ENCODE measurements around the gene IL16.
A peak's percentile ranks its signal among the peaks of the same experiment; 100 is the strongest.

The IL16 gene

GRCh38 chr15:81297147-81297572, 100.5 kb downstream of the IL16 start:
- no peak for DNase-seq

- DNase-seq, result no peak
Observed at GRCh38 chr15:81297603-81298575, 101.2 kb downstream of the IL16 start.

GRCh38 chr15:81298611-81299010, 101.9 kb downstream of the IL16 start:
- DNase-seq, result no peak

GRCh38 chr15:81299156-81299555, 102.5 kb downstream of the IL16 start:
- DNase-seq, result no peak

DNA sequence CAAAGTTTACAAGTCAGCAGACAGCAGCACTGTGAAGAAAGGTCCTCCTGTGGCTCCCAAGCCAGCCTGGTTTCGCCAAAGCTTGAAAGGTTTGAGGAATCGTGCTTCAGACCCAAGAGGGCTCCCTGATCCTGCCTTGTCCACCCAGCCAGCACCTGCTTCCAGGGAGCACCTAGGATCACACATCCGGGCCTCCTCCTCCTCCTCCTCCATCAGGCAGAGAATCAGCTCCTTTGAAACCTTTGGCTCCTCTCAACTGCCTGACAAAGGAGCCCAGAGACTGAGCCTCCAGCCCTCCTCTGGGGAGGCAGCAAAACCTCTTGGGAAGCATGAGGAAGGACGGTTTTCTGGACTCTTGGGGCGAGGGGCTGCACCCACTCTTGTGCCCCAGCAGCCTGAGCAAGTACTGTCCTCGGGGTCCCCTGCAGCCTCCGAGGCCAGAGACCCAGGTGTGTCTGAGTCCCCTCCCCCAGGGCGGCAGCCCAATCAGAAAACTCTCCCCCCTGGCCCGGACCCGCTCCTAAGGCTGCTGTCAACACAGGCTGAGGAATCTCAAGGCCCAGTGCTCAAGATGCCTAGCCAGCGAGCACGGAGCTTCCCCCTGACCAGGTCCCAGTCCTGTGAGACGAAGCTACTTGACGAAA, 103.1 kb downstream of the IL16 start:
- no peak for DNase-seq

- no peak for DNase-seq
Observed at GRCh38 chr15:81301385-81301784, 104.7 kb downstream of the IL16 start.

DNA sequence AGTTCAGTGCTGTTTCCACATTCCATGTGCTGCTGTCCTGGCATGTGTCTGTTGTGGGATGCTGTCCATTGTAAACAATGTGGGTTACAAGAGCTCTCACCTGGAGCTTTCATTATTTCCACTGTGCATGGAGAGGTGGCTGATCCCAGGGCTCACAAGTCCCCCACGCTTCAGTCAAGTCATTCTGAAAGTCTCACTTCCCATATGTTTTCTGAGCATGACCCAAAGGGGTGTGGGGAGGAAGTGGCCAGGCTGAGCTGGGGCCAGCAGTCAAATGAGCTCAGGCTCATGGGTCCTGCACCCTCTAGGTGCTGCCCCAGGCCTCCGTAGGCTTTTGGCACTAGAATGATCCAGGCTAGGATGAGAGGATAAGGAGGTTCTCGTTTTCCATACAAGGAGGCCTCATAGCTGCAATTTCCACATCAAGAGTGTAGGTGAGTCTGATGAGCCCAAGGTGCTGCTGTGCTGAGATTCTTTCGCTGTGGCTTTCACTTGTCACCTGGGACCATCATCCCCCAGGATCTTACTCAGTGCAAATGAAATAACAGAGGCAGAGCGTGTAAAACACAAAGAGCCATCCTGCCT, 105.2 kb downstream of the IL16 start:
- no peak for DNase-seq

DNA sequence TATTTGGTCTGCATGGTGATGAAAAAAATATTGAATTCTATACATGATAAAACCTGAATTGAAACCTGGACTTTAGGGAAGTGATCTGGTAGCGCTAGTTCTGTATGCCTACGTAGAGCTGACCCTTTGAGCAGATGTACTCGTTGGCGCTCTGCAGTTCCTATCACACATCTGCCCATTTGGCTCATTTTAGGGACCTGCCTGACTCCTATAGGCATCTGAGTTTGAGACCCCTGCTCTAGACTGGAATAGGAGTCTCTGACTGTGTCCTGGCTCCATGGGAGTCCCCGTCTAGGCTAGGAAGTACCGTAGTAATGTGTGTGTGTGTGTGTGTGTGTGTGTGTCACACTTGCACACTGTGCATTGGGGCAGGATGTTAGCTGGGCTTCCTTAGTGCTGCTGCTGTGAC, 106.0 kb downstream of the IL16 start:
- no peak for DNase-seq

DNA sequence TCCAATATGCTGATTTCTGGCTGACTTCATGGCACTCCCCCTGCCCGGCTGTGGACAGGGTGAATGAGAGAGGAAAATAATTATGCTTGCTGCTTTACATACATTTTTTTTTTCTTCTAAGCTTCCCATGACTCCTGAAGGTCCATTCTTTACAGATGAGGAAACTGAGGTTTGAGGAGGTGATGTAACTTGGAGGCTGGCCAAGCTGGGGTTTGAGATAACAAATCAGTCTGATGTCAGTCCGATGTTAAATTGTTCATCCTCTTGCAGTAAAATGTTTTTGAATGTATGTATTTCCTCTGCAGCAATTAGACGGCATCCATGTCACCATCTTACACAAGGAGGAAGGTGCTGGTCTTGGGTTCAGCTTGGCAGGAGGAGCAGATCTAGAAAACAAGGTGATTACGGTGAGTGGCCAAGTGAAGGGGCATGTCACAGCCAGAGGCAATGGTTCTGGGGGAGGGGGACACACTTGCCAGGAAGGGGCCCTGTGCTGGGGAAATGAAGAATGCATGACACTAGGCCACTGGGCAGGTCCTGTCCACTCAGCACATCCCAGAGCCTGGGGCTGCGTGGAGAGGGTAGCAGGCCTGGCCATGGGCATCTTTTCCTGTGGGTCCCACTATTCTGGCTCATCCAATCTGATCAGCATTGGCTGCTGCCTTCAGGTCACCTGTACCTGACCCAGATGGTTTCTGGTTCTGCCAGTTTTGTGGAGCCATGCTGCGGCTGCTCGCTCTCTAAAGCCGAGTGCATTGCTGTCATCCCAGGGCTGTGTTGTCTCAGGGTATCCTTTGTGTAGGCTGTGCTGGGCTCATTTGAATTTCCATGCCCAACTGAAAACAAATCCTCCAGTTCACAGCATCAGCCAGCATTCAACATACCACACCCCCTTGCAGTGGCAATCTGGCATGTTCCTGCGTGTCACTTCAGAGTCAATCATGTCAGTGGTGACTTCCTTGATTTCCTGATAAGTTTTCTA, 106.9 kb downstream of the IL16 start:
- DNase-seq, result no peak

DNA sequence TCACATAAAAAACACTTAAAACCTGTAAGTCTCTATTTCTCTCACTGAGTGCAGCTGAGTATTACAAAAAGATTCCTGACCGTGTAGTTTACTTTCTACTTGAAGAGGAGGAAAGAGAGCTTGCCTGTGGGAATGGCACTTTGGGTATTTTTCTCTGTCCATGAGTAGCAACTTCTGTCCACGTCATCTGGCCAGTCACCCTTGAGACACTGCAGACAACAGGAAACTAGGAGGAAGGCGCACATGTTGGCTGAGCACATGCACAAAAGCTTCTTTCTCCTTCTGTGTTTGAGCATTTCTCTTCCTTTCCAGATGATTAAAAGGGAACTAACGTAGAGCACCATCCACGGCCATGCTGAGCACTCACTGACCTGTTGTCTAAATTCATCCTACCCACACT, 107.5 kb downstream of the IL16 start:
- no peak for DNase-seq

GRCh38 chr15:81308260-81308659, 111.6 kb downstream of the IL16 start:
- no peak for DNase-seq

DNA sequence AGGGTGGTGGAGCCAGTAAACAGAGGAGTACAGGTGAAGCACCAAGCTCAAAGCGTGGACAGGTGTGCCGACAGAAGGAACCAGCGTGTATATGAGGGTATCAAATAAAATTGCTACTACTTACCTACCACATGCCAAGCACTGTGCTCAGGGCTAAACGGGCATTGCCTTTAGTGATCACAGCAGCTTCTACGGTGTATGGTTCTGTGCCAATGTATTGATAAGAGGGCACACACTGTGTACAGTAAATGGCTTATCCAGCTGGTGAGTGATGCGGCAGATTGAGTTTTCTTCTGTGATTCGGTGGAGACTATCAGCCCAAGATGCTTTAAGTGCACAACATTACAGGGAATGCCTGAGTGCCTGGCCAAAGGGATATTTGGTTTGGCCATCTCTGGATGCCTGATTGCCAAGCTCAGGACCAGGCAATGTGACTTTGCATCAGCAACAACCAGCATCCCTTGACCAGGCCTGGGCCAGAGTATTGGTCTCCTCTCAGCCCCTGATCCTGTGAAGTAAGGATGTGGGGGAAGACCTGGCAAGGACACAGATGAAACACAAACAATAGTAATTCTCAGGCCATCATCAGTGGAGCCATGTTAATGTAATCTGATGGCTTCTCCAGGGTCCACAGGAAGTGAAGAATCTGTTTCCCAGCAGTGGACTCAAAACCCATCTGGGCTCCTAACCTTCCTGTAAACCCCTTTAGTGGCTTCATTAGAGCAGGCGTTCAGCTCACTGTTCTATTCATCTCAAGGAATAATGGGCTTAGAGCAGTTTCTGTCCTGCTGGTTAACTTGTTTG, 113.2 kb downstream of the IL16 start:
- no peak for DNase-seq

- no peak for DNase-seq
Observed at GRCh38 chr15:81310480-81310879, 113.8 kb downstream of the IL16 start.

GRCh38 chr15:81311752-81312464, 115.2 kb downstream of the IL16 start:
- peak; percentile 51 for DNase-seq

DNA sequence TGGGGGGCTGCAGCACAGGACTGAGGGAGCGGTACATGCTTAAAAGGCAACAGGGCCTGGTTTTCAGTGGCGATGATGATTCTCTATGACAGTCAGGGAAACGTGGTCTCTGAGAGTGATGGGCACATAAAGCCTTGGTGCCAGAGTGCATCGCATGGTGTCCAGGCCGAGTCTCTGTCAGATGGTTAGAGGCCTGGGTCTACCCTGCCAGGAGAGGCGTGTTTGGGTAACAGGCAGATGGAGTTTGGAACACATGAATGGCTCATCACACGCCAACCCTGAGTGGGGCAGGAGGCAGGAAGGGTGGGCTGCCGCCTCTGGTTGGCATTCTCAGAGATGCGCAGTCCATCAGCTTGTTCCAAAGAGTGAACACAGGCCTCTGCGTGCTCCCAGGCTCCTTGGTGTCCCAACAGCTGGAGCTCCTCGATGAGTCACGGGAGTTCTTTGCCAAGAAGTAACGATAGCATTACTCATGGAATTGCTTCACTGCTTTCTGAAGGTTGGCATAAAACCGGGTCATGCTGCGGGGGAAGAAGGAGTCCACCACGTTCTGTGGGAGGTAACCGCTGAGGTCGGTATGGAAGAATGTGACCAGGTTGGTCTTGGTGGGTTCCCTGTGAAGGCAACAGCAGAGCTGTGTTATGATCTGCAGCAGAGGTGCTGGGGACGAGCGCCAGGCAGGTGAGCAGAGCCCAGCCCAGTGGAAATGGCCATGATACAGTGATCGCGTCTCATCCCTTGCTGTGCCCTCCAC, 116.3 kb downstream of the IL16 start:
- DNase-seq, result no peak

DNA sequence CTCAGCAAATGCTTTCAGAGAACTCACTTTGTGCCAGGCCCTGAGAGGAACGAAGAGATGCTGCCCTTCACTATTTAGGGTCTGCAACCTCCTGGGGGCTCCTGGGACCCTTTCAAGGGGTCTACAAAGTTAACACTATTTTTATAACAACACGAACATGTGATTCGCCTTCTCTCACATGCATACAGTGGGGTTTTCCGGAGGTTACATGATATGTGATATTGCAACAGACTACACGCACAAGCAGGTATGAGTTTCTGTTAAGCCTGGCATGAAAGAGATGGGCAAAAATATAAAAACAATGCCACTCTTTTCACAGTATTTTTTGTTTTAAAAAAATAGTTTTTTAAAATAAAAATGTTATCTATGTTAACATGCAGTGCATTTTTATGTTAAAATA, 117.0 kb downstream of the IL16 start:
- no peak for DNase-seq

DNA sequence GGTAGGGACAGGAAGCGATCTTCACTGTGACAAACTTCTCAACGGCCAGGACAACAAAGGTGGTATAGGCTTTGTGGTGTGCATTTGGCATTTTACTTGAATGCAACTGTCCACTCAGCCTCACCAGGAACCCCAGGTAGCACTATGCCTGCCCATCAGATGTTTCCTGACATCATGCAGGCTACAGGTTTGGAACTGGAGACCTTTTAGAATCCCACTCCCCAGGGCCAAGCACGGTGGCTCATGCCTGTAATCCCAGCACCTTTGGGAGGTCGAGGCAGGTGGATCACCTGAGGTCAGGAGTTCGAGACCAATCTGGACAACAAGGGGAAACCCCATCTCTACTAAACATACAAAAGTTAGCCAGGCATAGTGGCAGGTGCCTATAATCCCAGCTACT, 117.7 kb downstream of the IL16 start:
- no peak for DNase-seq

- no peak for DNase-seq
Observed at GRCh38 chr15:81315452-81316175, 118.9 kb downstream of the IL16 start.

GRCh38 chr15:81316267-81316666, 119.6 kb downstream of the IL16 start:
- no peak for DNase-seq

GRCh38 chr15:81317642-81318017, 121.0 kb downstream of the IL16 start:
- no peak for DNase-seq

Data from KG1 (cell line).